Stimulated activated CD8-positive, alpha-beta memory T cell treated with anti-CD3 and anti-CD28 coated beads, Interleukin-2, amount 100 ng/mL, for 1 hour (primary cell): ENCODE measurements around the gene ANKRD30A.
"Not testable (repeated sequence)": the region's sequence is repeated elsewhere in the genome, so short reads cannot be mapped to it uniquely, and the experiment has no call there.

ENCODE experiments used
- DNase-seq, 2 donors: peaks; one replicate each; pipeline ENCODE4 v3.0.0-alpha.2; 2020; ENCODE audit warnings: low read depth in 2 of 2

Gene ANKRD30A, protein sequence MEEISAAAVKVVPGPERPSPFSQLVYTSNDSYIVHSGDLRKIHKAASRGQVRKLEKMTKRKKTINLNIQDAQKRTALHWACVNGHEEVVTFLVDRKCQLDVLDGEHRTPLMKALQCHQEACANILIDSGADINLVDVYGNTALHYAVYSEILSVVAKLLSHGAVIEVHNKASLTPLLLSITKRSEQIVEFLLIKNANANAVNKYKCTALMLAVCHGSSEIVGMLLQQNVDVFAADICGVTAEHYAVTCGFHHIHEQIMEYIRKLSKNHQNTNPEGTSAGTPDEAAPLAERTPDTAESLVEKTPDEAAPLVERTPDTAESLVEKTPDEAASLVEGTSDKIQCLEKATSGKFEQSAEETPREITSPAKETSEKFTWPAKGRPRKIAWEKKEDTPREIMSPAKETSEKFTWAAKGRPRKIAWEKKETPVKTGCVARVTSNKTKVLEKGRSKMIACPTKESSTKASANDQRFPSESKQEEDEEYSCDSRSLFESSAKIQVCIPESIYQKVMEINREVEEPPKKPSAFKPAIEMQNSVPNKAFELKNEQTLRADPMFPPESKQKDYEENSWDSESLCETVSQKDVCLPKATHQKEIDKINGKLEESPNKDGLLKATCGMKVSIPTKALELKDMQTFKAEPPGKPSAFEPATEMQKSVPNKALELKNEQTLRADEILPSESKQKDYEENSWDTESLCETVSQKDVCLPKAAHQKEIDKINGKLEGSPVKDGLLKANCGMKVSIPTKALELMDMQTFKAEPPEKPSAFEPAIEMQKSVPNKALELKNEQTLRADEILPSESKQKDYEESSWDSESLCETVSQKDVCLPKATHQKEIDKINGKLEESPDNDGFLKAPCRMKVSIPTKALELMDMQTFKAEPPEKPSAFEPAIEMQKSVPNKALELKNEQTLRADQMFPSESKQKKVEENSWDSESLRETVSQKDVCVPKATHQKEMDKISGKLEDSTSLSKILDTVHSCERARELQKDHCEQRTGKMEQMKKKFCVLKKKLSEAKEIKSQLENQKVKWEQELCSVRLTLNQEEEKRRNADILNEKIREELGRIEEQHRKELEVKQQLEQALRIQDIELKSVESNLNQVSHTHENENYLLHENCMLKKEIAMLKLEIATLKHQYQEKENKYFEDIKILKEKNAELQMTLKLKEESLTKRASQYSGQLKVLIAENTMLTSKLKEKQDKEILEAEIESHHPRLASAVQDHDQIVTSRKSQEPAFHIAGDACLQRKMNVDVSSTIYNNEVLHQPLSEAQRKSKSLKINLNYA (N-terminal part only)

DNA sequence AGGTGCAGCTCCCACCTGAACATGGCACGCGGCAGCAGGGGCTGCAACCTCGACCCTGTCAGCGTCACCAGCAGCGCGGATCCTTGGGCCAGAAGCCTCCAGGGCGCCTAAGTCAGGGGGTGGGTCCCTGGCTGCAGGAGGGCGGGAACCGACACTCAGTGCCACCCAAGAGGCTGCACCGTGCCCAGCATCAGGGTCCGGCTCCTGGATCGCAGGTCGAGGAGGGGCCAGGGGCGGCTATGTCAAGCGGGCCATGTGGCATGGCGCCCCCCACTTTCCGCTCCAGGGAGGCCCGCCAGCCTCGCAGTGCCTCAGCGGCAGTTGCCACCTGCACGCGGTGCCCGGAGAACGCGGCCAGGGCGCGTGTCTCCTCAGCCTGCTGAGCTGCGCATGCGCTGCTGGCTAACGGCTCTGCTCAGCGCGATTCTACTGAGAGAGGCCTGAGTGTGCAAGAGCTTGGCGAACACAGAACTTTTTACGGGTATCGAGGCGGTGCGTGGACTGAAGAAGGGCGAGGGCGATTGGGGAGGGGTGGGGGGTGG, at the start of gene ANKRD30A:
Gene ANKRD30A (plus strand): TSS at position 408 of the 542 bp plus-strand sequence. CDS start 190 bp downstream, outside the sequence.
- no peak for DNase-seq

DNA sequence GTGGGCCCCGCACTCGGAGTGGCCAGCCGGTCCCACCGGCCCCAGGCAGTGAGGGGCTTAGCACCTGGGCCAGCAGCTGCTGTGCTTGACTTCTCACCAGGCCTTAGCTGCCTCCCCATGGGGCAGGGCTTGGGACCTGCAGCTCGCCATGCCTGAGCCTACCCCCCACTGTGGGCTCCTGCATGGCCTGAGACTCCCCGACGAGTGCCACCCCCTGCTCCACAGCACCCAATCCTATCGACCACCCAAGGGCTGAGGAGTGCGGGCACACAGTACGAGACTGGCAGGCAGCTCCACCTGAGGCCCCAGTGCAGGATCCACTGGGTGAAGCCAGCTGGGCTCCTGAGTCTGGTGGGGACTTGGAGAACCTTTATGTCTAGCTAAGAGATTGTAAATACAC, 49.3 kb upstream of the ANKRD30A start:
- not testable (repeated sequence) for DNase-seq

DNA sequence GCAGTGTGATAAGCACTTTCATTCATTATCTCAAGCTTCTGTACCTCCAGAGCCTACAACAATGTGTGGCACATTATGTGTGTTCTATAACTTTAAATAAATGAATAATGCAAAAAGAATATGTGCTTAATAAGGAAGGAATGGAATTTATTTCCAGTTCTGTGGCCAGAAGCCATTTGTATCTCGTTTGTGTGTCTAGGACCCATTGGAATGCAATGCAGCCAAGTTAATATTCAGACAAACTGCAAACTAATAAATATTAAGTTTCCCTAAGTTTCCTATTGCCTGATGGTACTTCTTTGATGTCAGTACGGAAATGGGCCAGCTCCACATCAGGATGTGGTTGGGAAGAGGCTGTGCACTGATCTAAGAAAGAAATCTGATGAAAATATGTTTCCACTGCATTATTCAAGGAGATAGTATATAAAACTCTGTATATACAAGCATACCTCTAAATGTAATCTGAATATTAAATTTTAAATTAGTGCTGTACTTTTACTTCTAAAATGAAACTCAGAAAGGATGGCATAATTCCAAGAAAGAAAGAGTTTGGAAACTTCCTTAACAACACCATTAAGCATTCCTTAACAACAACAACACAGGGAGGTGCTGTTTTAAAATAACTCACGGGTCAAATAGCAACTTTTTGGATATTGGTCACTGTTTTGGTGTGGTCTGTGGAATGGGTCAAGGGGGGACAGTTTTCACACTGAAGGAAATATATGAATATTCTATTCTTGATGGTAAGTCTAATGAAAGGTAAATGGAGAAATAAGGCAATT, 29.4 kb upstream of the ANKRD30A start:
- DNase-seq: no peak

DNA sequence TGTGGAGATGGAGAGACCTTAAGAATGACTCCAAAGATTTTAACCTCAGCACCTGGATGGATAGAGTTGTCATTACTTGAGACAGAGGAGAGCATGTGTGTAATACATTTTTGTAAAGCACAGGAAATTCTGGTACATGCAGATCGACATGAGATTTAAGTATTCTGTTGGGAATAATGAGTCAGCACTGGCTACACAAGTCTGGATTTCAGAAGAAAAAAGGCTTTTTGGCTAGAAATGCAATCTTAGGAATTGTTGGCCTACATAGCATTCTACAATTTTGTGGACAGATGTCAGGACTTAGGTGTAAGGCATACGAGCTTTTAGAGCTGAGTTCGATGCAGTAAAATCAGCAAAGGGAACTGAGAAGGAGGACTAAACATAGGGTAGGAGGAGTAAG, 24.1 kb upstream of the ANKRD30A start:
- no peak for DNase-seq

DNA sequence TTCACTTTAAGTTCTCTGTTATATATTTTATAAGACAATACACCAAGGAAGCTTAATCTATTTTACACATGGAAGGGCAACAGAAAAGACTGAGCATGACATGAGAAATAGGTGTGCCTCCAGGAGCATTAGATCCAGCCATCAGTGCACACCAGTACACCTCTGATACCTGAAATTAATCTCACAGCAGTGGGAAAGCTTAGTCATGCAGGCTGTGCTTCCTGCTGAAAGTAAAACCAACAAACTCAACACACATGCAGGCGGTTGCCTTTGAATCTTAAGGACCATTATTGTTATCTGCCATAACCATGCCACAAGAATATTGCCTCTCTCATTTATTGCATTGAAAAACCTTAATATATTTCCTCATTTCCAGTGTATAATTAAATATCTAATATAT, 16.4 kb upstream of the ANKRD30A start:
- no peak for DNase-seq

DNA sequence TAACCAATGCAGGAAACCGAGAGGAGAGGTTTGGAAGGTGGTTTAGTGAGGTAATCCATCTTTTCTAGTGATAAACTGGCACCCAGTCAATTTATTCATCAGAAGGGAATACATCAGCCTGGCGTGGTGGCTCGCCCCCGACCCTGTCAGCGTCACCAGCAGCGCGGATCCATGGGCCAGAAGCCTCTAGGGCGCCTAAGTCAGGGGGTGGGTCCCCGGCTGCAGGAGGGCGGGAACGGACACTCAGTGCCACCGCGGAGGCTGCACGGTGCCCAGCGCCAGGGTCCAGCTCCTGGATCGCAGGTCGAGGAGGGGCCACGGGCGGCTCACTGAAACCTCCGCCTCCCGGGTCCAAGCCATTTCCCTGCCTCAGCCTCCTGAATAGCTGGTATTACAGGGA, 866 bp upstream of the ANKRD30A start:
- DNase-seq: no peak

DNA sequence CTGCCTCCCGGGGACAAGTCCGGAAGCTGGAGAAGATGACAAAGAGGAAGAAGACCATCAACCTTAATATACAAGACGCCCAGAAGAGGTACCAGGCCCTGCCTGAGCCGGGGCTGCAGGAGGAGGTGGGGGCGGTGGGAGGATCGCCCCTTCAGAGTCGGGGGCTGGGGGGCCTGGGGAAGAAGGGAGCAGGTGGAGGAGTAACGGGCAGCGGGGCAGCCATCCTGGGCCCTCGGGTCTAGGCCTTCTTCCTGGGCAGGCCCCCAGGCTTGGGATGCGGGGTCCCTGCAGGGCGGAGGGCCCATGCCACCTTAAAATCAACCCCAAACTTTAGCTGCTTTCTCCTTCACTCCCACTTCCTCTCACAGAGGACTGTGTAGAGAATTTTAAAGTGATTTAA, 523 bp downstream of the ANKRD30A start:
- DNase-seq: no peak

DNA sequence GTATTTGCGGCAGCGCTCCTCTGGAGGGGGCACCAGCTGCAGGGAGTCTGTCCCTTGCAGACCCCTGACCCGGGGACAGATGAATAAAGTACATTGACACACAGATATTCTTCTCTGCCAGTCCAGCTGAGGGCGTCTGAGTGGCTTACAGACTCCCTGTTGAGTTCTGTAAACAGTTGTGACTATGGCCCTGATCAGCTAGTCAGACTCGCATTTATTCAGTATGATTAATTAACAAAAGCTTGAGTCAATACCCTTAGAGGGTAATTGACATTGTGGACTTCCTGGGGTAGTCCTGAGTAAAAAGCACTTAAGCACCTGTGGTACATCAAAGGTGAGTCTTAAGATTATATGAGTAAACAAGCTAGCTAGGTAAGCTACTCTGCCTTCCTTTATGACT, 21.0 kb downstream of the ANKRD30A start:
- DNase-seq: no peak

DNA sequence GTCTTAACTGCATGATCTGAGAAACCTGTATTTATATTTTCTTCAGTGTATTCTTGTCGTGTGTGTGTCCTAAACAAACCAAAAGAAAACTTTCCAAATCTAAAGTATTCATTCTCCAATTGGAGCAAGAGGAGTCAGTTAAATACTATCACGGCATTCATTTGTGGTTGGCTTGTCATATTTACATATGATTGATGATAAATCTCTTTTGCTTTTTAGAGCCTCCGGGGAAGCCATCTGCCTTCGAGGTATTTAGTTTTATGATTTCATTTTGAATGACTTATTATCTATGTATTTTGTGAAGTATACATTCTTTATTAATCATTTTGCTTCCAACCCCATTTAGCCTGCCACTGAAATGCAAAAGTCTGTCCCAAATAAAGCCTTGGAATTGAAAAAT, 37.0 kb downstream of the ANKRD30A start:
- DNase-seq: not testable (repeated sequence)

DNA sequence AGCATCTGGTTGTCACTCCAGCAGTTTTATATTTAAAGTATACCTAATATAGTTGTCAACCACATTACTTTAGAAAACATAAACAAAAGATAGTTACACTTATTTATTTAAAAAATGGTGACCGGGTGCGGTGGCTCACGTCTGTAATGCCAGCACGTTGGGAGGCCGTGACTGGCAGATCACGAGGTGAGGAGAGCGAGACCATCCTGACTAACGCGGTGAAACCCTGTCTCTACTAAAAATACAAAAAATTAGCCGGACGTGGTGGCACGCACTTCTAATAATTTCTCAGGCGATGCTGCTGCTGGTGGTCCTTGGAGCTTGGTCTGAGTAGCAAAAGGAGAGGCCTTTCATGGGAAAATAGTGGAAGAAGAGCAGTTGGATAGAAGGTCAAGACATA, 46.5 kb downstream of the ANKRD30A start:
- DNase-seq: not testable (repeated sequence)

DNA sequence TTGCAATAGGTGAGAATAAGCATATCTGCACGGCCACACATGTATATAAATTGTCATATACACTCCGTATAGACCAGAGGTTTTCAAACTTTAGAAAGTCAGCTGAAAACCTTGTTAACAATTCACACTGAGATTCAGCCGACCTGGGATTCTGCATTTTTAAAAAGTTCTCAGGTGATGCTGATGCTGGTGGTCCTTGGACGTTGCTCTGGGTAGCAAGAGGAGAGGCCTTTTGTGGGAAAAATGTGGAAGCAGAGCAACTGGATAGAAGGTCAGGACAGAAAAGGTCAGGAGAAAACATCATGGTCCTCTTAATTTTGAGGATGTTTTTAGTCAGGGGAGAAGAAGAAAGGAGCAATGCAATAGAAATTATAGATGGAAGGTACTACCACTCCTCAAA, 52.9 kb downstream of the ANKRD30A start:
- DNase-seq: not testable (repeated sequence)

DNA sequence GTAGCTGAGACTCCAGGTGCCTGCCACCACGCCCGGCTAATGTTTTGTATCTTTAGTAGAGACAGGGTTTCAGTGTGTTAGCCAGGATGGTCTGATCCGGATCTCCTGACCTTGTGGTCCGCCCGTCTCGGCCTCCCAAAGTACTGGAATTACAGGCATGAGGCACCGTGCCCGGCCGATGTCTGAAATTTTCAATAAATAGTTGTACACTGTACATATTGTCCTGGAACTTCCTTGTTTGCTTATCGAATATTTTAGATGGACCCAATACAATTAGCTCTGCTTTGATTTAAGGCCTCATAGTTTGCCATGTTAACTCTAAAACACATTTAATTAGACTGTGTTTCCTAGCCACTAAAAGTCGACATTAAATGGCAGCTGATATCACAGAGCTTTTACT, 57.3 kb downstream of the ANKRD30A start:
- DNase-seq: not testable (repeated sequence)

DNA sequence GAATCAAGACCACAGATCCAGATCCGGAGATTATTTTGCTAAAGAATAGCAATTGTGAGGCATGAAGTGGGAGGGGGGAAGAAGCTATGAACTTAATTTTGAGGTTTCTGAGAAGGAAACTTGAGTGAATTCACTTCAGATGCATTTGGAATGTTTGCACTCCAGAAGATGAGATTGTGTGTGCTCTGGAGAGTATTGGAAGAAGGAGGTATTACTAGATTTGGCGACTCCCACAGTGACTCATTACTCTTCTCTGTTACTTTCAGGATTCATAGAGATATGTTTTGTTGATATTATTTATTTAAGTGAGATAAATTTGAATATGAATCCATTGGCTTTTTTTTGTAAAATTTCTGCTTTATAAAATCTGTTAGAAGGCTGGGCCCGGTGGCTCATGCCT, 80.7 kb downstream of the ANKRD30A start:
- no peak for DNase-seq

DNA sequence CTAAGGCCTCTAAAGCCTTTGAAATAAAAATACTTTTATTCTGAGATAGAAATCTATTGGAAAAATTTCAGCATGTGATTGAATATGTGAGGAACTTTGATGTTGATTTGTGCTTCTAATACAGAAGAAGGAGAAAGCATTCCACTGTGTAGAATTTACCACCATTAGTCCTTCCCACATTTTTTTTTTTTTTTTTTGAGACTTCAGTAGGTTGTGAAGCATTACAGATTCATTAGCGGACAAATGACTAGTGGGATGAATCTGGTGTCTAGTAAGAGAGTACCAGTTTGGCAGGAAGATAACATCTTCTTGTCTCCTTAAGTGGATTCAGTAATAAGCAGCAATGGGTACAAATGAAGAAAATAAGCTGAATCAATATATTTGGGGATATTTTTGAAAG, 95.5 kb downstream of the ANKRD30A start:
- DNase-seq: no peak

DNA sequence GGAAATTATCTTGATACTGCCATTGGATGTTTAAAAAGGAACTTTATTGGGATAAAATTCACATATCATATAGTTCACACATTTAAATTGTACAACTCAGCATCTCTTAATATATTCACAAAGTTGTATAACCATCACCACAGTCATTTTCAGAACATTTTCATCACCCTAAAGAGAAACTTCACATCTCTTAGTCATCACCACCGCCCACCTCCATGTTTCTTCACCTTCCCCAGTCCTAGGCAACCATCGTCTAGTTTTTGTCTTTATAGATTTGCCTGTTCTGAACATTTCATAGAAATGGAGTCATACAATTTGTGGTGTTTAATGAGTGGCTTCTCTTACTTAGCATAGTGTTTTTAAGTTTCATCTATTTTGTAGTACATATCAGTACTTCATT, 96.6 kb downstream of the ANKRD30A start:
- no peak for DNase-seq

DNA sequence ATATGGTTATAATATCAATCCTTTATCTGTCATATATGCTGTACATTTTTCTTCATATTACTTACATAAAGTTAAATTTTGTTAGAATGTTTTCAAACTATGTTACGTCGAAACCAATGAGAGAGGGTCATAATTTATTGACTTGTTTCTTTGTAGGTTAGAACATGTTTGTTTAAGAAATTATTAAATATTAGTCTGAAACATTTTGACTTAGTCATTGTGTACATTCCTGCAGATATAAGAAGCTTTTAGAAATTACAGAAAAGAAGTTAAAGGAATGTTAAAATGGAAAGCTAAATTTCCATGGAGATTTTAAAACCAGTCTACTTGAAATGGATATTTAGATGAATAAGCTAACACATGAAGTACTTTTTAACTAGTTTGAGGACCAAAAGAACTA, 99.8 kb downstream of the ANKRD30A start:
- DNase-seq: no peak

DNA sequence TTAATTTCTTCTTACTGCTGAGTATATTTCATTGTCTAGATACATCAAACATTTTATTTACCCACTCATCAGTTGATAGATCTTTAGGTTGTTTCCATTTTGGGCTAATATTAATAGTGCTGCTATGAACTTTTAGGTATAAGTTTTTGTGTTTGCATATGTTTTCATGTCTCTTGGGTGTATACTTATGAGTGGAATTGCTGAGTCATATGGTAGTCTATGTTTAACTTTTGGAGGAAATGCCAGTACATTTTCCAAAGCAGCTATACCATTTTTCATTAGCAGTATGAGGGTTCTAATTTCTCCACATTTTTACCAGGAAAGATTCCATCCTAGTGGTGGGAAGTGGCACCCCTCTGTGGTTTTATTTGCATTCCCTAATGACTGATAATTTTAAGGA, 101.1 kb downstream of the ANKRD30A start:
- no peak for DNase-seq

DNA sequence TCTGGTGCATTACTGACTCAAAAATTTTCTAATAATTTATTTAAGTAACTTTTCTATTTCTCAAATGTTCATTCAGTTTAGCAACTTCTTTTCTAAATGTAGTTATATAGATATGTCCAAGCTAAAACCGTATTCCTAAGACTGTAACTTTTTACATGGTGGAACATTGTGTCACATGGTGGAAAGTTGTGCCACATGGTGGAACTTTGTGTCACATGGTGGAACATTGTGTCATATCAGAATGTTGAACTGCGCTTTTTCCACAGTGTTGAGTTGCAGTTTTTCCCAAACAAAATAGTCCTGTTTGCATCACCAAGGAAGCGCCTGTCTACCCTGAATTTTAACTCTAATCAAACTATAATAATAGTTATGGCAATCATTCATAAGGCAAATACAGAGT, 109.3 kb downstream of the ANKRD30A start:
- DNase-seq: no peak

DNA sequence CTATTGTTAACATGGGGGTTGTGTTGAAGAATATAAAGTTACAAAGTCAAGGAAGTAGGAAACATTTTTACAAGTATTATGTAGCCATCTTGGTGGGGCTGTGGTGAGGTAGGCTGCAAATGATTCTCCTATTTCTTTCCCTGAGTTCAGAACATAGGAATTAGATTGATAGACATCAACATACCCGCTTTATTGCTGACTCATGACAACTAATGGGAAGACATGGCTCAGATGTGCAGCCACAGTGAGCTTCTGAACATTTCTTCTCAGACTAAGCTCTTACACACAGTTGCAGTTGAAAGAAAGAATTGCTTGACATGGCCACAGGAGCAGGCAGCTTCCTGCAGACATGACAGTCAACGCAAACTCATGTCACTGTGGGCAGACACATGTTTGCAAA, 110.7 kb downstream of the ANKRD30A start:
- no peak for DNase-seq

DNA sequence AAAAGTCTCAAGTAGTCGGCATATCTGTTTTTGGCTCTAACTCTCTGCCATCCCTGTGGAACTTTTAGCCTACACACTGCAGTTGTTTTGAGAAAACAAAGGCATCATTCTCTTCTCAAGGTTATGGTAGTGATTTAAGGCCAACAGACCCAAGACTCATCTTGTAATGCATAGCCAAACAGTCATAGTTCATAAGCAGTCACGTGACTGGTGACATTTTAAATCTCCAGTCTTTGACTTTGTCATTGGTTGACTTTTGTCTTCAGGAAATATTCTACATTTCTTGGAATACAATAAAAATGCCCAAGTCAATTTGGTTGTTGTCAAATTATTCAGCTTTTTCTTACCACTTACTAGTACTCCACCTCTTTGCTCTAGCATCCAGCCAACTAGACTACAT, 114.8 kb downstream of the ANKRD30A start:
- no peak for DNase-seq

DNA sequence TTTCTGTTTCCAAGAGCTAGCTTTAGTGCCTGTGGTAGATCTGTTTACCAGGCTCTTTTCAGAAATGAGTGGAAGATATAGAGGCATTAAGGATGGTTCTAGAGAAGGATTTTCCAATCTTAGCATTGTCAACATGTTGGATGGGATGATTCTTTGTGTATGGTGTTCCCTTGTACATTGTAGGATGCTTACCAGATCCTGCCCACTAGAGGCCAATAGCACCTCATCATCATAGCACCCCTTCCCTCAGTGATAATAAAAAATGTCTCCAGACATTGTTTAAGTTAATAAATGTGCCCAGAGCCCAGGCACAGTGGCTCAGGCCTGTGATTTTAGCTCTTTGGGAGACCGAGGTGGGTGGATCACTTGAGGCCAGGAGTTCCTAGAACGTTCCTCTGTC, 121.2 kb downstream of the ANKRD30A start:
- no peak for DNase-seq
